Heart right ventricle (tissue), 16 donors: ENCODE results near the gene ZNF138. TPM values are rescaled to one million over a fixed set of nuclear protein-coding genes. Genes with fewer than 3 reads are reported as not detected.
A peak's percentile ranks its signal among the peaks of the same experiment; 100 is the strongest.
"Not testable (repeated sequence)": the region's sequence is repeated elsewhere in the genome, so short reads cannot be mapped to it uniquely, and the experiment has no call there.

ENCODE experiments used
- ATAC-seq, 8 donors: fragments of 200-7000 bp; cut with Tn5 transposase; one replicate each; pipeline ENCODE4 v1.9.1; 2020; ENCODE audit warnings: mild to moderate bottlenecking in 8 of 8, moderate library complexity in 8 of 8, moderate number of reproducible peaks in 1 of 8
- DNase-seq, 2 donors: peaks; one replicate each; pipeline ENCODE4 v3.0.0-alpha.2; 2020
- H3K27ac ChIP-seq, 10 donors: fragments of 200-600 bp; sonication (generic) in 2 of 10; one replicate each; pipeline versions ENCODE4 v1.5.0 to v1.8.0; 2020 to 2022; ENCODE audit warnings: mild to moderate bottlenecking in 3 of 10
- H3K27me3 ChIP-seq, 7 donors: fragments of 200-600 bp; one replicate each; pipeline ENCODE4 v1.8.0; 2021 to 2022; ENCODE audit warnings: mild to moderate bottlenecking in 2 of 7
- H3K36me3 ChIP-seq, 9 donors: fragments of 200-600 bp; sonication (generic) in 1 of 9; one replicate each; pipeline versions ENCODE4 v1.5.0 to v1.8.0; 2020 to 2022; ENCODE audit warnings: mild to moderate bottlenecking in 2 of 9
- H3K4me1 ChIP-seq, 9 donors: fragments of 200-600 bp; sonication (generic) in 1 of 9; one replicate each; pipeline versions ENCODE4 v1.5.0 to v1.8.0; 2020 to 2022; ENCODE audit warnings: mild to moderate bottlenecking in 4 of 9
- H3K4me3 ChIP-seq, 10 donors: fragments of 200-600 bp; sonication (generic) in 2 of 10; one replicate each; pipeline versions ENCODE4 v1.5.0 to v1.8.0; 2020 to 2022; ENCODE audit warnings: mild to moderate bottlenecking in 7 of 10, moderate library complexity in 2 of 10
- H3K9me3 ChIP-seq, 11 donors: fragments of 200-600 bp in 10 of 11; sonication (generic) in 2 of 11; one replicate each; pipeline versions ENCODE4 v1.5.0 to v1.8.0; 2013 to 2022; ENCODE audit warnings: mild to moderate bottlenecking in 2 of 11, control low read depth in 1 of 11, moderate library complexity in 1 of 11
- WGBS, 2 donors: extraction: QIAGEN DNeasy Blood & Tissue Kit; methylation state at CpG; one replicate each; pipeline ENCODE4 v1.1.7; 2013; ENCODE audit warnings: inconsistent platforms in 1 of 2; 5-methylcytosine and 5-hydroxymethylcytosine counted together
- intact Hi-C, 10 donors: fragments of 100-400 bp; cut with DNase I; formaldehyde crosslinking; loops; one replicate each; pipeline versions ENCODE4 v1.11.1 to v1.14.2; 2022
- polyA plus RNA-seq, 2 donors: library from polyadenylated mRNA; stranded (reverse); fragments of 200-250 nt; gene quantifications; one replicate each; pipeline ENCODE4 v1.2.3, GENCODE V29; 2013
- total RNA-seq, 10 donors: library from RNA; stranded (reverse); fragmentation: NEBNext Ultra II Directional in 3 of 10; extraction: Animal tissue kit (Norgen Biotek cat#: 25700) in 3 of 10; gene quantifications; one replicate each; pipeline versions ENCODE4 v1.2.1 to v1.2.4, GENCODE V29; 2021 to 2023
- TF ChIP-seq, protein P1 (sequence below), 9 donors: fragments of 200-600 bp; sonication (generic) in 2 of 9; IDR thresholded peaks; one replicate each; pipeline versions ENCODE4 v1.5.0 to v1.8.0; 2021 to 2022; ENCODE audit warnings: antibody characterized with exemption in 9 of 9, mild to moderate bottlenecking in 5 of 9, moderate library complexity in 1 of 9
- donor health status: Arrhythmogenic right ventricular cardiomyopathy.
- donor health status: ischemic (EF 13 %, LVEDD 7.1; RV severe dilation, severe dysfunction).
- donor health status: healthy with polysubstance abuse.
- donor health status: DM: no; HTN: yes; CAD: no.
- donor health status: DM: no; HTN: no; CAD: no.
- donor health status: ischemic (EF 25% LVEDD 6.9; RV normal size, moderate dysfunction).
- donor health status: ischemic (EF 25% LVEDD 5.7; RV mildly dilated, moderate dysfunction).
- donor health status: healthy.
- donor health status: DM: yes; HTN: yes; CAD: no.
- donor health status: Ischemic cardiomyopathy.
- donor health status: ischemic (EF 35%, LVEDD 5.7; RV mildly dilated, moderate dysfunction).
- donor health status: nonischemic (EF 11% LVEDD 7.7; RV severe dilation, severe dysfunction).
- donor health status: DM: yes; HTN: yes; CAD: no.
- donor health status: PGD.
- donor health status: ischemic (EF 29% LVEDD 5.4; RV normal size, mild dysfunction).
- donor health status: nonischemic (EF 23%, LVEDD 6.1; RV moderate dilation, normal function).

ZNF138 gene
- total and polyA plus RNA-seq, 12 donors: 1.4 to 9.1 (median 5.1) TPM

DNA sequence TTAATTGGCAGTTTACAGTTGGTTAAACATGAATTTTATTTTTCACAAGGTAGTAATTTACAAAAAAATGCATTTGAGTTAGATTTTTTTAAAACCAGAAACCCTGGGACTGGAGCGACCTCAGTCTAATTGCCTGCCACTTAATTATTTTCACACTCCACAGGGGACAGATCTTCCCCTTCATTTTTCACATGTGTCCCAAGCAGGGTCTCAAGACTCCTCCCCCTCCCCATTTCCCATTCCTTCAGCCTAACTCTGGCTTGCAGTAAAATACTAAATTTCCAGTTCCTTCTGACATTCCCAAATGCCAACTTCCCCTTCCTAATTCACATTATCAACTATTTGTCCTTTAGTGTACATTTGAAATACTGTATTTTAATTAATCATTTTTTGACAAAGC is 948 bp downstream of the ZNF138 start:
- no peak for DNase-seq
- no peak for ATAC-seq
- peaks cover 0 to 22% (median 8%) of the 10 kb centered on the region in 9 donors for H3K36me3 ChIP-seq
- TF ChIP-seq, protein P1, sequence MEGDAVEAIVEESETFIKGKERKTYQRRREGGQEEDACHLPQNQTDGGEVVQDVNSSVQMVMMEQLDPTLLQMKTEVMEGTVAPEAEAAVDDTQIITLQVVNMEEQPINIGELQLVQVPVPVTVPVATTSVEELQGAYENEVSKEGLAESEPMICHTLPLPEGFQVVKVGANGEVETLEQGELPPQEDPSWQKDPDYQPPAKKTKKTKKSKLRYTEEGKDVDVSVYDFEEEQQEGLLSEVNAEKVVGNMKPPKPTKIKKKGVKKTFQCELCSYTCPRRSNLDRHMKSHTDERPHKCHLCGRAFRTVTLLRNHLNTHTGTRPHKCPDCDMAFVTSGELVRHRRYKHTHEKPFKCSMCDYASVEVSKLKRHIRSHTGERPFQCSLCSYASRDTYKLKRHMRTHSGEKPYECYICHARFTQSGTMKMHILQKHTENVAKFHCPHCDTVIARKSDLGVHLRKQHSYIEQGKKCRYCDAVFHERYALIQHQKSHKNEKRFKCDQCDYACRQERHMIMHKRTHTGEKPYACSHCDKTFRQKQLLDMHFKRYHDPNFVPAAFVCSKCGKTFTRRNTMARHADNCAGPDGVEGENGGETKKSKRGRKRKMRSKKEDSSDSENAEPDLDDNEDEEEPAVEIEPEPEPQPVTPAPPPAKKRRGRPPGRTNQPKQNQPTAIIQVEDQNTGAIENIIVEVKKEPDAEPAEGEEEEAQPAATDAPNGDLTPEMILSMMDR (IDR thresholded peaks at IDR 0.05): no peak
- no peaks in the 10 kb centered on the region for H3K9me3 ChIP-seq
- peak overlapping the region in 9 of 10 donors; percentile 43 to 86 (median 83) for H3K4me3 ChIP-seq
- H3K4me1 ChIP-seq: peaks cover 0 to 23% (median 13%) of the 10 kb centered on the region in 9 donors
- intact Hi-C loops: no loop called here
- no peaks in the 10 kb centered on the region for H3K27me3 ChIP-seq
- H3K27ac ChIP-seq: peak overlapping the region in 5 of 10 donors; percentile 77 to 88 (median 83)
- WGBS, 2 donors: 7 to 21% methylated on average over 1 of the region's 1 CpG

DNA sequence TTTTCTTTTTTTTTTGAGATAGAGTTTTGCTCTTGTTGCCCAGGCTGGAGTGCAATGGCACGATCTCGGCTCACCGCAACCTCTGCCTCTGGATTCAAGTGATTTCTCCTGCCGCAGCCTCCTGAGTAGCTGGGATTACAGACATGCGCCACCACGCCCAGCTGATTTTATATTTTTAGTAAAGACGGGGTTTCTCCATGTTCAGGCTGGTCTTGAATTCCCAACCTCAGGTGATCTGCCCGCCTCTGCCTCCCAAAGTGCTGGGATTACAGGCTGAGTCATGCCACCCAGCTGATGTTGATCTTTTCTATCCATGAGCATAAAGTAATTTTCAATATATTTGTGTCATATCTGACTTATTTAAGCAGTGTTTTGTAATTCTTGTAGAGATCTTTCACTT is 4.9 kb downstream of the ZNF138 start:
- DNase-seq, H3K4me3 ChIP-seq, H3K9me3 ChIP-seq, H3K27ac ChIP-seq, intact Hi-C loops, ATAC-seq, H3K27me3 ChIP-seq: not testable (repeated sequence)
- Histone ChIP-seq H3K36me3 (peaks cover 0 to 59% (median 10%) of the 10 kb centered on the region in 9 donors), H3K4me1 (peaks cover 0 to 32% (median 12%) of the 10 kb centered on the region in 9 donors)
- WGBS, 2 donors: 98 to 99% methylated on average over 8 of the region's 8 CpGs

DNA sequence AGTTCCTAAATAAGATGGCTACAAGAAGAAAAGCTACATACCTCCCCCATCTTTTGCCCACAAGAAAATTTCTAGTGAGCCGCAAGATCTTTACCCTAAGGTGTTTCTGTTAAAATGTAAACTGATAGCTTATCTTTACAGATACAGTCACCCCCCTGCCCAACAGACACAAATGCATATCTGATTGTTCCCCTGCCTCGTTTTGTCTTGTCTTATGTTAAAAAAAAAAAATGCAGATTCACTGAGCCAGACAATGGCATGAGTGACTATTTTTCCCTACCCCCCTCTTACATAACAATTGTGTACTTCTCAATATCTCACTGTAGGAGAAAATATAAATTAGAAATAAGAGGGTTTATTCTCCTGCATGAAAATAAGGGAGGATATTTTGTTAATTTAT is 8.5 kb downstream of the ZNF138 start:
- Histone ChIP-seq H3K36me3 (peaks cover 0 to 57% (median 10%) of the 10 kb centered on the region in 9 donors), H3K27me3 (no peaks in the 10 kb centered on the region), H3K27ac (peak overlapping the region in 1 of 10 donors; percentile 15), H3K4me1 (peaks cover 0 to 23% (median 0%) of the 10 kb centered on the region in 9 donors), H3K4me3 (no peak overlapping the region), H3K9me3 (no peaks in the 10 kb centered on the region)
- ATAC-seq (no peak), DNase-seq (no peak)
- intact Hi-C loops: no loop called here
- TF ChIP-seq, protein P1 (IDR thresholded peaks at IDR 0.05): no peak
- WGBS, 2 donors: 57 to 58% methylated on average over 2 of the region's 2 CpGs

DNA sequence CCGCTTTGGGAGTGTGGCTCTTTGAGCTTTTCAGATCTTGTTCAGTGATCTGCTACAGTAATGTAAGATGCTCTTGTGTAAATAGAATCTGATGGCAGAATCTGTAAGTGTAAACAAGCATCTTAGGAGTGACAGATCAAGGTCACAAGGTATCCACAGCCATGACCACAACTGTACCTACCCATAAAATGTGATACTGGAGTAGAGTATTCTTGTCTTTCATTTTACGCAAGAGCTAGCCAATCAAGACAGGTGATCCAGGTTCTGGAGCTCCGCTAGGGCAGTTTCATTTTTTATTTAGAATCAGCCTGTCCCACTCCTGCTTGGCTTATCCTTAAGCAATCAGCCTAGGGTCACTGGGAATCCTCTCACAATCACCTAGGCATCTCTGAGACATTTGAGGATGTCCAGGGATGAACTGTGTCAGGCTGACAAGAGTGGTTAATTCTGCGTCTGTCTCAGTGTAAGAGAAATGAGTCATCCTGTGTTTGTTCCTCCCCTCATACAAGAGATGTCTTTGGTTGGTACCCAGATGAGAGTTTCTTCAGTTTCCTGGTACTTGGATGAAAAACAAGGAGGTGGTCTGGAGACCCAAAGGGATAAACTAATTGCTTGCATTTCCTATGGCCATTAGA is 13.6 kb downstream of the ZNF138 start:
- DNase-seq: no peak
- Histone ChIP-seq H3K27ac (no peak overlapping the region), H3K27me3 (no peaks in the 10 kb centered on the region), H3K4me3 (no peak overlapping the region), H3K36me3 (peaks cover 0 to 33% (median 6%) of the 10 kb centered on the region in 9 donors), H3K4me1 (peaks cover 0 to 14% (median 0%) of the 10 kb centered on the region in 9 donors), H3K9me3 (no peaks in the 10 kb centered on the region)
- intact Hi-C loops: no loop called here
- ATAC-seq: no peak
- TF ChIP-seq, protein P1 (IDR thresholded peaks at IDR 0.05): no peak
- 98 to 99% methylated on average over 4 of the region's 4 CpGs for WGBS, 2 donors

DNA sequence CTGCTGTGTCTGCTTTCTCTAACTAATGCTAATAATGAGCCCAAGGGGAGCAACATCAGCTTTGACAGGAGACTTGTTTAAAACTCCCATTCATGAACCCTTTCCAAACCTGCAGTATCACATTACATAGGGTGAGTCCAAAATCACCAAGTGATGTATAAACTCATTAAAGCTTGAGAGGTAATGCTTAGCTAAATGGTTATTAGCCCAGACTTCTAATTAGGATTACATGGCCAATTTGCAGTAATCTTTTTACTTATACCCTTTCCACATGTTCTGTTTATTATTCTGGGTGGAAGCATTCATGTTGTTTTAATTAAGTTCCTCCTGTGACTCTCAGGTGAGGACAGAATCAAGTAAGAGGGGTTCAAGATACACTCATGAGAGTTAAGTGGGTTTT is 17.5 kb downstream of the ZNF138 start:
- no peak overlapping the region for H3K4me3 ChIP-seq
- no peak overlapping the region for H3K27ac ChIP-seq
- ATAC-seq (no peak), DNase-seq (no peak)
- no peaks in the 10 kb centered on the region for H3K27me3 ChIP-seq
- H3K4me1 ChIP-seq: no peaks in the 10 kb centered on the region
- TF ChIP-seq, protein P1 (IDR thresholded peaks at IDR 0.05): no peak
- intact Hi-C loops: no loop called here
- peaks cover 0 to 33% (median 6%) of the 10 kb centered on the region in 9 donors for H3K36me3 ChIP-seq
- H3K9me3 ChIP-seq: no peaks in the 10 kb centered on the region
